Neural crest cell (in vitro differentiated cells): ENCODE measurements around the gene MTRR. TPM values are rescaled to one million over a fixed set of nuclear protein-coding genes. Genes with fewer than 3 reads are reported as not detected.

Experiments used
- DNase-seq: peaks from one replicate; pipeline ENCODE4 v3.0.0; 2021; ENCODE audit warnings: low read depth, mixed read lengths, low spot score
- H3K27ac Mint-ChIP-seq: one replicate; pipeline ENCODE4 v1.8.0; 2021; ENCODE audit warnings: mild to moderate bottlenecking, mixed read lengths; ENCODE audit not compliant: unreplicated experiment
- H3K27me3 Mint-ChIP-seq: 2 replicates; pipeline ENCODE4 v1.8.0; 2021; ENCODE audit warnings: low read depth, mild to moderate bottlenecking, mixed read lengths
- H3K36me3 Mint-ChIP-seq: 2 replicates; pipeline ENCODE4 v1.8.0; 2021; ENCODE audit warnings: low read depth, mild to moderate bottlenecking, mixed read lengths
- H3K4me1 Mint-ChIP-seq: 2 replicates; pipeline ENCODE4 v1.8.0; 2021; ENCODE audit warnings: mixed read lengths
- H3K4me3 Mint-ChIP-seq: one replicate; pipeline ENCODE4 v1.8.0; 2021; ENCODE audit warnings: mild to moderate bottlenecking, mixed read lengths
- H3K9me3 Mint-ChIP-seq: 2 replicates; pipeline ENCODE4 v1.8.0; 2021; ENCODE audit warnings: mixed read lengths
- total RNA-seq: library from RNA; stranded (reverse); gene quantifications from 2 replicates; pipeline ENCODE4 v1.2.1, GENCODE V29; 2021
- TF ChIP-seq, protein P1 (sequence below): fragments of 200-600 bp; sonication (generic); conservative IDR thresholded peaks from 2 replicates; pipeline ENCODE4 v1.5.0; 2021; ENCODE audit warnings: antibody characterized with exemption, mild to moderate bottlenecking

MTRR gene
- total RNA-seq, 1 donor from 2014 or later: 43.3 TPM

DNA sequence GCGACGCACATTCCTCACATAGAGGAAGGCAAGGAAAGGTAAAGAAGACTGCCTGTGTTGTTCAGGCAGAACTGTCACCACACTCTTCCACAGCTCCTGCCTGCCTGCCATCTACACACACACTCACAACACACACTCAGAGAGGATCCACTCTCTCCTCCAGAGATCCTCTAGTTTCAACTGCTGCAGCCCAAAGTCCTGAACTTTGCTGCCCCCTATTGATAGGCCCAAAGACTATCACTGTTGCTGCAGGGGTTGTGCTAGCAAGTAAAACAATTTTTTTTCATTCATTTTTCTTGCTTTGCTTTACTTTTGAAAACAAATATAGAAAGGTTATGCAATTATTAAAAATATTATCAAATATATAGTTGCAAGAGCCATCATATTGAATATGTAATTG, 12.1 kb upstream of the MTRR start:
- TF ChIP-seq, protein P1, sequence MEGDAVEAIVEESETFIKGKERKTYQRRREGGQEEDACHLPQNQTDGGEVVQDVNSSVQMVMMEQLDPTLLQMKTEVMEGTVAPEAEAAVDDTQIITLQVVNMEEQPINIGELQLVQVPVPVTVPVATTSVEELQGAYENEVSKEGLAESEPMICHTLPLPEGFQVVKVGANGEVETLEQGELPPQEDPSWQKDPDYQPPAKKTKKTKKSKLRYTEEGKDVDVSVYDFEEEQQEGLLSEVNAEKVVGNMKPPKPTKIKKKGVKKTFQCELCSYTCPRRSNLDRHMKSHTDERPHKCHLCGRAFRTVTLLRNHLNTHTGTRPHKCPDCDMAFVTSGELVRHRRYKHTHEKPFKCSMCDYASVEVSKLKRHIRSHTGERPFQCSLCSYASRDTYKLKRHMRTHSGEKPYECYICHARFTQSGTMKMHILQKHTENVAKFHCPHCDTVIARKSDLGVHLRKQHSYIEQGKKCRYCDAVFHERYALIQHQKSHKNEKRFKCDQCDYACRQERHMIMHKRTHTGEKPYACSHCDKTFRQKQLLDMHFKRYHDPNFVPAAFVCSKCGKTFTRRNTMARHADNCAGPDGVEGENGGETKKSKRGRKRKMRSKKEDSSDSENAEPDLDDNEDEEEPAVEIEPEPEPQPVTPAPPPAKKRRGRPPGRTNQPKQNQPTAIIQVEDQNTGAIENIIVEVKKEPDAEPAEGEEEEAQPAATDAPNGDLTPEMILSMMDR: peak; percentile 73
- H3K27ac Mint-ChIP-seq: no peak overlapping the region
- peaks cover 12% of the 10 kb centered on the region for H3K36me3 Mint-ChIP-seq
- DNase-seq: peak; percentile 14
- H3K4me3 Mint-ChIP-seq: peak overlapping the region; percentile 3
- H3K27me3 Mint-ChIP-seq: no peaks in the 10 kb centered on the region
- H3K9me3 Mint-ChIP-seq: no peaks in the 10 kb centered on the region
- no peaks in the 10 kb centered on the region for H3K4me1 Mint-ChIP-seq

DNA sequence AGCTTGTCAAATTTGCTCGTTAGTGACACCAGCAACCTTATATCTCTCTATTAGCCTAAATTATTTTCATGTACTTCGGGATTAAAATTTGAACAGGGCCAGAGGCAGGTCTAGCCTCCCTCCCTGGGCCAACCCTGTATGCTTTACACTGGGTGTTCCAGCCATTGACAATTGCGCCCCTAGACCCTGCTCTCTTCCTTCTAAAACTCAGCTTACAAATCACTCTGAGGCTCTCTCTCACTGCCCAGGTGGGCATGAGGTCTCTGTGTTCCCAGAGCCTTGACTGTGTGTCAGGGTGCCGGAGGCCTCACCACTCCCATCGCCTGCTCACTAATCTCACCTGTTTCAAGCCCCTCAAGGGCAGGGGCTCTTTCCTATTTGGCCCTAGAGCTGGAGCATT, 11.6 kb upstream of the MTRR start:
- no peak for DNase-seq
- no peak overlapping the region for H3K4me3 Mint-ChIP-seq
- no peaks in the 10 kb centered on the region for H3K27me3 Mint-ChIP-seq
- no peaks in the 10 kb centered on the region for H3K4me1 Mint-ChIP-seq
- peaks cover 12% of the 10 kb centered on the region for H3K36me3 Mint-ChIP-seq
- no peaks in the 10 kb centered on the region for H3K9me3 Mint-ChIP-seq
- TF ChIP-seq, protein P1: no peak
- H3K27ac Mint-ChIP-seq: no peak overlapping the region

DNA sequence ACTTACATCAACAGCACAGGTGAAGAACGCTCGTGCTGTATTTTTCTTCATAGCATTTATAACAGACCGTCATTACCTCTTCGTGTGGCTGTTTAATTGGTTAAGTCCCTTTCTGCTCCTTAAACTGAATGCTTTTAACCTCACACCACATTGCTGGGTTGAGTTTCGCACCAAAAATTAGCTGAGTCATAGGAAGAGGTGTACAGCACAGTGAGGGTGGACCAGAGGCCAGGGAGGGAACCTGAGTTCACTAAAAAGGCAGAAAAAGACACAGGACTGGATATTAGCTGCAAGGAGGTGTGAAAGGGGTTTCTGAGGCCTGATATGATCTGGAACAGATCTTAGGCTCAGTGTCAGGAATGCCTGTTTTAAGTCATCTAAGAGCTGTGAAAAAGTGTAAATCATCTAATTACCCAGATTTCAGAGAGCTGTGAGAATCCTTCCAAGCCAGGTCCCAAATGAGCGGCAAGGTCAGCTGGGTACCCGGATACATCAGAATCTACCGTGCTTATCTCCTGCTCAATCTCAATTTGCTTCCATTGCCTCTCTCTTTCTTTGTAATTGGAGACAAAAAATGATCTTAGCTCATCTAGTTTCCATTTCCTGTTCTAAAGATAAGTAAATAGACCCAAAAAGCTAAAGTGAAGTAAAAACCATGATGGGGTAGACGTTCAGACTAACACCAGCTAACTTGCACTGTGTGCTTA, 10.9 kb upstream of the MTRR start:
- Mint-ChIP-seq H3K36me3 (peaks cover 15% of the 10 kb centered on the region), H3K27me3 (no peaks in the 10 kb centered on the region), H3K4me1 (no peaks in the 10 kb centered on the region), H3K9me3 (no peaks in the 10 kb centered on the region), H3K4me3 (no peak overlapping the region), H3K27ac (no peak overlapping the region)
- no peak for DNase-seq
- TF ChIP-seq, protein P1: no peak

DNA sequence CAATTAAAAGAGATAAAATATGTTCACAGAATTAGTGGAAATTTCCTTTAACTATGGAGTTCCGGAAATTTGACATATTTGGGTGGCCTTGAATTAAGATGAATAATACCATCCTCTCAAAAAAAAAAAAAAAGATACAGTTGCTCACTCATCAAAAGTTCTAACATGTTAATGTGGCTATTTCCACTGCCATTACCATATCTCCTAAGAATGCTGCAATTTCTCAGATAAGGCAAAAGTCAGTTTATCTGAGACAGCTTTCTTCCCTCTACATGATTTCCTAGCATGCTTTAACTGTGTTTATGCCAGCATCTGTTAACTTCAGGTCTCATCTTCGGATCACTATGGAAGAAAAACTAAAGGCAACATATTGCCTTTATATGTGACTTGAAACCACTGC, 2.8 kb upstream of the MTRR start:
- DNase-seq: no peak
- TF ChIP-seq, protein P1: no peak
- Mint-ChIP-seq H3K4me1 (peaks cover 38% of the 10 kb centered on the region), H3K4me3 (peak overlapping the region; percentile 73), H3K36me3 (peaks cover 8% of the 10 kb centered on the region), H3K27ac (no peak overlapping the region), H3K9me3 (no peaks in the 10 kb centered on the region), H3K27me3 (no peaks in the 10 kb centered on the region)

DNA sequence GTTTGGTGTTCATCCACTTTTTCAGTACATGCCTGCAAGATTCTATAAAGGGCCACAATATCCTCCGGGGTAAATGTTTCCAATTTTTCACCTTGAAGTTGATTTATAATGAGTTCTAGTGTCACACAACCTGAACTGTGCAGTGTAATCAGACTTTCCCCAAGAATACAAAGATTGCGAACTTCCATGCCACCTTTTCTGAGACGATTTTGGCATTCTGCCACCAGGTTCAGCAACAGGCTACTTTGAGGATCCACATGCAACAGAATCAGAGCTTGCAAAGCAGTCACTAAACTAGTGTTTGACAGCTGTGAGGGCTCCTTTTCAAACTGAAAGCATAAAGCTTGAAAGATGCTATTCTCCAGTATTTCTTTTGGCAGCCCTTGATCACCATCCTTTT, 1.7 kb upstream of the MTRR start:
- peak overlapping the region; percentile 92 for H3K4me3 Mint-ChIP-seq
- H3K27me3 Mint-ChIP-seq: no peaks in the 10 kb centered on the region
- peaks cover 2% of the 10 kb centered on the region for H3K36me3 Mint-ChIP-seq
- H3K9me3 Mint-ChIP-seq: no peaks in the 10 kb centered on the region
- H3K4me1 Mint-ChIP-seq: peaks cover 38% of the 10 kb centered on the region
- H3K27ac Mint-ChIP-seq: no peak overlapping the region
- DNase-seq: no peak
- TF ChIP-seq, protein P1: no peak
